Activated T-cell treated with anti-CD3 and anti-CD28 coated beads, Interleukin-2, amount 50 U/mL, for 72 hours (primary cell): ENCODE measurements around the gene GRID1. TPM values are rescaled to one million over a fixed set of nuclear protein-coding genes. Genes with fewer than 3 reads are reported as not detected.
A peak's percentile ranks its signal among the peaks of the same experiment; 100 is the strongest.

Source experiments
- ATAC-seq, 2 donors: fragments of 150-1000 bp; cut with Tn5 transposase; replicated peaks in 1 of 2; 2 replicates each; pipeline ENCODE4 v1.10.0; 2021; ENCODE audit warnings: moderate library complexity in 2 of 2, mild to moderate bottlenecking in 1 of 2
- DNase-seq, 2 donors: peaks; one replicate each; pipeline ENCODE4 v3.0.0; 2021 to 2022; ENCODE audit warnings: mixed read lengths in 1 of 2
- H3K27ac Mint-ChIP-seq: one replicate; pipeline ENCODE4 v1.8.0; 2022; ENCODE audit warnings: mild to moderate bottlenecking, moderate library complexity, mixed read lengths
- H3K27me3 Mint-ChIP-seq: one replicate; pipeline ENCODE4 v1.8.0; 2022; ENCODE audit warnings: low read depth, mixed read lengths
- H3K36me3 Mint-ChIP-seq, 2 donors: one replicate each; pipeline ENCODE4 v1.8.0; 2022; ENCODE audit warnings: mixed read lengths in 2 of 2, mild to moderate bottlenecking in 1 of 2; ENCODE audit not compliant: insufficient read depth in 2 of 2
- H3K4me1 Mint-ChIP-seq: one replicate; pipeline ENCODE4 v1.8.0; 2022; ENCODE audit warnings: low read depth, mixed read lengths
- H3K4me3 Mint-ChIP-seq, 2 donors: one replicate each; pipeline ENCODE4 v1.8.0; 2022; ENCODE audit warnings: mild to moderate bottlenecking in 2 of 2, mixed read lengths in 2 of 2, moderate library complexity in 2 of 2
- H3K9me3 Mint-ChIP-seq, 2 donors: one replicate each; pipeline ENCODE4 v1.8.0; 2022; ENCODE audit warnings: mixed read lengths in 2 of 2
- total RNA-seq, 2 donors: library from RNA; stranded (reverse); gene quantifications; one replicate each; pipeline ENCODE4 v1.2.3, GENCODE V29; 2022

GRID1 gene
- total RNA-seq, 2 donors from 2014 or later: not detected

DNA sequence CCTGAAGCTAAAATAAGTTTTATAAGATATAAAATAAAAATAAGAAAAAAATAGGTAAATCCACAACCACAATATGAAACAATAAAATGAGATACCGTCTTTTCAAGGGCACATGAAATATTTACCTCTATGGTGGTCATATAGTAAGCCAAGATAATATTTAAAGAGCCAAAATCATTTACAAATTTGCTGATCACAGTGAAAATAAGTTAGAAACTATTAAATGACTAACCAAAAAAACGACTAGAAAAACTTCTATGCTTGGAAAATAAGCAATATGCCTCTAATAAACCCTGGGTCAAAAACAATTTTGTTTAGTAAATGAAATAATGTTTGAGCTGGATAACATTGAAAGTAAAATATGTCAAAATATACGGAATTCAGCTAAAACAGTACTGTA lies 535.2 kb downstream of the GRID1 start:
- Mint-ChIP-seq H3K36me3 (no peaks in the 10 kb centered on the region), H3K27me3 (peaks cover 11% of the 10 kb centered on the region), H3K9me3 (peaks cover 8 to 10% of the 10 kb centered on the region in 2 donors), H3K27ac (no peak overlapping the region), H3K4me3 (no peak overlapping the region), H3K4me1 (no peaks in the 10 kb centered on the region)
- ATAC-seq (no peak), DNase-seq (no peak)

DNA sequence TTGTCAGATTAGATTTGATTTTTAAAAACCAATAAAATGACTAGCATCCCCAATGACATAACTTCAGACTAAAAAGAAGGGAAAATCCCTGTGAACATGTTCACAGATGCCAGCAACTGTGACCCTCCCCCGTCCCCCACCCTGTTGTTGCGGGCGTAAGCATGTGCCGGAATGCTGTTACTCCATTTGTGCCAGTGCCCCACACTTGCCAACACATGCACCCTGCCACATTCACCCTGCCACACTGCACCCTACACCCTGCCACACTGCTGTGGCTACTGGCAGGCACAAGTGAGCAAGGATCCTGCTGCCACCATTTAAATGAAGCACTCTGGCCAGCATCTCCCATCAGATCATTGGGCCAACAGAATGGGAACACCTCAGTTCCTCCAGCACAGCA lies 540.2 kb downstream of the GRID1 start:
- peaks cover 11% of the 10 kb centered on the region for H3K27me3 Mint-ChIP-seq
- no peaks in the 10 kb centered on the region for H3K36me3 Mint-ChIP-seq
- H3K4me1 Mint-ChIP-seq: no peaks in the 10 kb centered on the region
- DNase-seq (no peak), ATAC-seq (no peak)
- peaks cover 2 to 7% of the 10 kb centered on the region in 2 donors for H3K9me3 Mint-ChIP-seq
- no peak overlapping the region for H3K27ac Mint-ChIP-seq
- no peak overlapping the region for H3K4me3 Mint-ChIP-seq

DNA sequence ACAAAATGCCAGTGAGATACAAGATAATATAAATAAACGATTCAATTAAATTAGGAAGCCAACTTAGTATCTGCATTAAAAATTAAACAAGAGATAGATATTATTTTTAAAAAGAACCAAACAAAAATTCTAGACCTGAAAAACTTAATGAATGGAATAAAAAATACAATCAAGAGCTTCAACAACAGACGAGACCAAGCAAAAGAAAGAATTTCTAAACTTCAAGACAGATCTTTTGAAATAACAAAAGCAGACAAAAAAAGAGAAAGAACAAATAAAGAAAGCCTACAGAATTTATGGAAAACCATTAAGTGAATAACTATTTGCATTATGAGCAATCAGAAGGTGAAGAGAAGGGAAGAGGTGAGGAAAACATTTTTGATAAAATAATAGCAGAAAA lies 555.2 kb downstream of the GRID1 start:
- no peak overlapping the region for H3K27ac Mint-ChIP-seq
- H3K4me1 Mint-ChIP-seq: no peaks in the 10 kb centered on the region
- H3K36me3 Mint-ChIP-seq: peaks cover 3 to 7% of the 10 kb centered on the region in 2 donors
- H3K27me3 Mint-ChIP-seq: no peaks in the 10 kb centered on the region
- DNase-seq (no peak), ATAC-seq (no peak)
- H3K4me3 Mint-ChIP-seq: no peak overlapping the region
- peaks cover 8 to 22% of the 10 kb centered on the region in 2 donors for H3K9me3 Mint-ChIP-seq

DNA sequence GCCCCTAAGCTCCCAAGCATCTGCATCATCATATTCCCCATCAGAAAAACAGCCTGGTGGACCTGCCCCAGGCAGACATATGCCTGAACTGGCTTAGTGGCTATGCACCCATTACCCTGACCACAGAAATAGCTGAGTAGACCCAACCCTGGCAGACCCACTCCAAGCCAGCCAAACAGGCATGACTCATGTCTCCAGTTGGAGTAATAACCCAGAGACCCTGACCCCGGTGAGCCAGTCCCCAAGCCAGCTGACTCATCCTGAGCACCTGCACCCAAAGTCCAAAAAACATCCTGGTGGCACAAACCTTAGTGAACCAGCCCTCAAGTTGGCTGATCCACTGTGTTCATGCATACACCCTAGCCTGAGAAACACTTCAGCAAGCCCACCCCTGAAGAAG lies 555.9 kb downstream of the GRID1 start:
- DNase-seq (no peak), ATAC-seq (no peak)
- Mint-ChIP-seq H3K36me3 (peaks cover 3 to 7% of the 10 kb centered on the region in 2 donors), H3K27me3 (no peaks in the 10 kb centered on the region), H3K27ac (no peak overlapping the region), H3K4me1 (no peaks in the 10 kb centered on the region), H3K9me3 (peaks cover 8 to 22% of the 10 kb centered on the region in 2 donors), H3K4me3 (no peak overlapping the region)

DNA sequence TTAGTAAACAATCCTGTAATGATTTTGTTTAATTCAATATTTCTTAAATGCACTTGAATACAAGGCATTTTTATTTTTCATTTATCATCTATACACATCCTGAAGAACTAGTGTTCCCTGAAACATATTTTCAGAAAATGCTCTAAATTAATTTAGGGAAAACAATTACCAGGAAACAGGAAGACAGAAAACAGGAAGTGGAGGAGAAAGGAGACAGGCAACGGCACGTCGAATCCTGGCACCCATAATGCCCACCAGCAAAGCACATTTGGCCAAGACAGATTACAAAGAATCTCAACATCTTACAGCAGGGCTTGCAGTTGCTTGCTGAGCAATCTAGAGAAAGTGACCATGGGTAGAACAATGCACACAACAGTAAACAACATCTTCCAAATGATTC lies 571.1 kb downstream of the GRID1 start:
- Mint-ChIP-seq H3K4me1 (no peaks in the 10 kb centered on the region), H3K9me3 (no peaks in the 10 kb centered on the region), H3K27ac (no peak overlapping the region), H3K4me3 (no peak overlapping the region), H3K27me3 (peaks cover 16% of the 10 kb centered on the region), H3K36me3 (no peaks in the 10 kb centered on the region)
- DNase-seq: no peak
- ATAC-seq: no peak

DNA sequence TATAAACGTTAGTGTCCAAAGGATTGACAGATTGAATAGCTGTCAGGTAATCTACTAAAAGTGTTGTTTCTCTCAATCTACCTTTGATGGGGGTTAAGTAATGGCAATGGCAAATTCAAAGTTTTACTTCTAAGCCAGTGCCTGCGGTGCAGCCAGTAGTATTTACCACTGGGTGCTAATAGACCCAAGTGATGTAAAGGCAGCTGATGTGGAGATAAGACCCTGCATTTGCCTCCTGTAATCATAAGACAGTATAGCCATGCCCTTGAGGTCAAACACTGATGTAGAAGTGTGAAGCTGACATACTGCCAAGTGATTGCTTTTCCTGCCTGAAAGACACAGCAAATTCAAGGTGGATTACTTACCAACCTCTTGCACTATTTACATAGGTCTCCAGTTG lies 572.0 kb downstream of the GRID1 start:
- DNase-seq (no peak), ATAC-seq (no peak)
- Mint-ChIP-seq H3K27me3 (peaks cover 13% of the 10 kb centered on the region), H3K4me1 (no peaks in the 10 kb centered on the region), H3K27ac (no peak overlapping the region), H3K36me3 (no peaks in the 10 kb centered on the region), H3K4me3 (no peak overlapping the region), H3K9me3 (no peaks in the 10 kb centered on the region)

DNA sequence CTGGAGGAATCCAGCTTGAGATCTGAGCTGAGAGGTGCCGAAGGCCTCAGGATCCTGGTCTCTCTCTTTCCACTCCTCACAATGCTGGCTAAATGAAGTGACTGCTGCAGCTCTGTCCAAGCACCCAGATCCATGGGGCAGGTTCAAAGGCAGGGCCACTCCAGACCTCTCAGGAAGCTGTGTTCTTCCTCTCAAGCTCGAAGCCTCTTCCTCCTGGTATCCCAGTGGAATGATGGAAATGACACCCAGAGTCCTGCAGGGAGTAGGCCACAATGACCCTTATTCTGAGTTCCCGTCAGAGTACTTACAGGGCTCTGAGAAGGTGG lies 574.1 kb downstream of the GRID1 start:
- ATAC-seq: no peak
- no peaks in the 10 kb centered on the region for H3K4me1 Mint-ChIP-seq
- DNase-seq: no peak
- H3K27ac Mint-ChIP-seq: no peak overlapping the region
- peaks cover 7% of the 10 kb centered on the region for H3K27me3 Mint-ChIP-seq
- no peaks in the 10 kb centered on the region for H3K36me3 Mint-ChIP-seq
- no peak overlapping the region for H3K4me3 Mint-ChIP-seq
- H3K9me3 Mint-ChIP-seq: no peaks in the 10 kb centered on the region

DNA sequence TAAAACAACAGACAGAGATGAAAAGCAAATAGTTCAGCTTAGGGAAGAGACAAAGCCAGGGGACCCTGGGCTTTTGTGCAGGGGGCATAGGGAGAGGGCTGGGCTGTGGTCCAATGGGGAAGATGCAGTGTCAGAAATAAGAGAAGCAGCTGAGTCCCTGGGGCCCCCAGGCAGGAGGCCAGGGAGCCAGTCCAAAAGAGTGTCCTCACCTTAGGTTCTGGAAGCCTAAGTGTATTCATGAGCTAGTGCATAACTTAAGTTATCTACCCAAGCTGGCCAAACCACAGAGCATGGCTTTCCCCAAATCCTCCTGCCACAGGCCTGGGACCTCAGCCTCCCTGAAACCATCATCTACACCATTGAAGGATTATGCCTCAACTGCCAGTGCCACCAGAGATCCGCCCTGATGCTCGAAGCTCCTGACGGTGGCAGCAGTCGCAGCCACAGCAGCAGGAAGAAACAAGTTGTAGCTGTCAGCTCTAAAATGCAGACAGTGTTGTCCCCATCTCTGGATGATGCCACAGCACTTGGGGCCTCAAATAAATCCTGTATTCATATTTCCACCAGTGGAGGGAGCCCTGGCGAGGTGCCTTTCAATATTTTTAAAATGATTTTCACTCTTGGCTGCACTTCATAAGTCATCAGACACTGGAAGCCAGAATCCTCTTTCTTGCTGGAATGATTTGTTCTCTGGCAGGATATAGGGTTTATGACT lies 574.6 kb downstream of the GRID1 start:
- no peaks in the 10 kb centered on the region for H3K9me3 Mint-ChIP-seq
- ATAC-seq: no peak
- no peak overlapping the region for H3K27ac Mint-ChIP-seq
- no peaks in the 10 kb centered on the region for H3K36me3 Mint-ChIP-seq
- peaks cover 7% of the 10 kb centered on the region for H3K27me3 Mint-ChIP-seq
- DNase-seq: no peak
- H3K4me3 Mint-ChIP-seq: no peak overlapping the region
- no peaks in the 10 kb centered on the region for H3K4me1 Mint-ChIP-seq

DNA sequence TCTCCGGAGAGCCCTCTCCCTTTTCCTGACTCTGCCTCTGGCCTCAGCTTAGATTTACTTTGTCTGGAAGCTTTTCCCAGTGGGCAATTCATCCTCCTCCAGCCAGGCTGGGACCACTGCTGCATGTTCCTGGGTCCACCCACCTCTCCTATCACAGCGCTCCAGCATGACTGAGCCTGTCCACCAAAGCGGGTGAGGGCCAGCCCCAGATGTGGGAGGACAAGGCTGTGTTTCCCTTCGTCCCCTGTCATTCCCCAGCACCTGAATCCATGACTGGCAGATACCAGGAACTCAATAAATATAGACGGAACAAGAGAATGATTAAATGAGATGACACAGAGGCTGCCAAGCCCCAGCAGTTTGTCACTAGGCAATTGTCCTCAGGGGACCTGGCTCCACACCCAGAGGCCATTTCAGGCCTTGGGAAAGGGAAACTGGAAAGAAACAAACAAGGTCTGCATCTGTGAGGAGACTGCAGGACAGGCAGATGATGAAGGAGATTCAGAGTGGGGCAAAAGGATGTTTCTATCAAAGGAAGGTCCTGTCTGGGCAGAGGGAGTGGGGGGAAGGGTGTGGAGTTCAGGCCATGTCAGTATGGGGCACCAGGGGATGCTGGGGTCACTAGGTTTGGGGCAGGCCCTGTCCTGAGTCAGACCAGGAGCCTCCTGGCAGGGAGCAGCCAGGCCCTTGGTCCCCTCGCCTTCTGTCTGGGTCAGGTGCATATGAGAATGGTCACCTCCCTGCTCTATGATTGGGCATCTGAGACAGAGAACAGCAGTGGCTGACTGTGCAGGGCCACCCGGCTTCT lies 576.4 kb downstream of the GRID1 start:
- Mint-ChIP-seq H3K27me3 (no peaks in the 10 kb centered on the region), H3K4me1 (no peaks in the 10 kb centered on the region), H3K4me3 (no peak overlapping the region), H3K36me3 (no peaks in the 10 kb centered on the region), H3K9me3 (no peaks in the 10 kb centered on the region), H3K27ac (no peak overlapping the region)
- DNase-seq (no peak), ATAC-seq (no peak)

DNA sequence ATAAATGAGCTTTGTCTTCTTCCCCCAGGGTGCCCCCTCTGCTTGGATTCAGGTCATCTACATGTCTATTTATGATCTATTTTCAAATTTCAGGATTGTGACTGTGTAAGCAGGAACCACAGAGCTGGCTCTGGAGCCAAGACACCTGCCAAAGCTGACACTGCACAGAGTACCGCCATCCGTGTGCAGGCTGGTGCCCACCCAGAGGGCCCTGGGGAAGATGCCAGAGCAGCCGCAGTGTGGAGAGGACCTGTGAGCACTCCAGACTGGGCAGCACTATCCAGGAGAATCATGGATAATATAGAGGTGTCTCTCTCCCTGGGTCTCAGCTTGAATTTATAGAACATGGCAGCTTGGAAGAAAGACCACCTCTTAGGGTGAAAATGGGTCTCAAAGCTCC lies 577.5 kb downstream of the GRID1 start:
- Mint-ChIP-seq H3K27me3 (no peaks in the 10 kb centered on the region), H3K9me3 (no peaks in the 10 kb centered on the region), H3K4me3 (no peak overlapping the region), H3K27ac (no peak overlapping the region), H3K4me1 (no peaks in the 10 kb centered on the region), H3K36me3 (no peaks in the 10 kb centered on the region)
- no peak for ATAC-seq
- DNase-seq: no peak

DNA sequence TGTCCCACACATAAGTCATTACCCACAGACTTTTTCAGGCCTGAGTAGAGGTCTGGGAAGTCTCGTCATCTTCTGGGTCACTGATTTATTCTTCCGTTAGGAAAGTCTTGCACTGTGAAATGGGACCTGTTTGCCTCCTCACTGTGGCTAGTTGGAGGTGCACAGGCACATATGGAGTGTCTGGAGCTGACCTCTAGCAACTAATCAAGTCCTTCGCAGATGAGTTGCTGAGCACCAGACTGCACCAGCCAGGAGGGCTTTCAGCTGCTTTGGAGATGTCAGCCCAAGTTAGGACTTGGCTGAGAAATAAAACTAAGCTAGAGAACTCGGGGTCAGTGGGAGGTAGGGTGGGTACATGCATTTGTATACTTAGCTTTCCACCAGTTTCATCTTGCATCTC lies 578.0 kb downstream of the GRID1 start:
- Mint-ChIP-seq H3K36me3 (no peaks in the 10 kb centered on the region), H3K27me3 (no peaks in the 10 kb centered on the region), H3K4me1 (no peaks in the 10 kb centered on the region), H3K9me3 (no peaks in the 10 kb centered on the region), H3K27ac (no peak overlapping the region), H3K4me3 (no peak overlapping the region)
- no peak for DNase-seq
- ATAC-seq: no peak

DNA sequence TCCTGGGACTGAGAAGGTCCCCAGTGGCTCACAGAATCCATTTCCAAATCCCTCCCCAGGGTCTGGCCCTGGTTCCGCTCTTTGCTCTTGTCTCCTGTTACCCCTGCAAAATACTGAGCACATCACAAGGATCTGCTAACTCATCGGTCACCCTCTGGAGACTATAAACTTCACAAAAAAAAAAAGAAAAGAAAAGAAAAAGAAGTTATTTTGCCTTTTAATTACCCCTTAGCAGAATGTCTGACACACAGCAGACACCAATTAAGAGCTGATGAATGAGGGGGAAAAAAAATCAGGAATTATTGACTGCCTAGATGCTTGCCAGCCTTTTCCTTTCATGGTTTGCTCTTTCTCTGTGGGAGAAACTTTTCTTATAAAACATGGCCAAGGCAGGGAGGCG lies 578.7 kb downstream of the GRID1 start:
- H3K4me3 Mint-ChIP-seq: no peak overlapping the region
- H3K27me3 Mint-ChIP-seq: no peaks in the 10 kb centered on the region
- DNase-seq: no peak
- no peaks in the 10 kb centered on the region for H3K4me1 Mint-ChIP-seq
- H3K9me3 Mint-ChIP-seq: no peaks in the 10 kb centered on the region
- ATAC-seq: no peak
- no peak overlapping the region for H3K27ac Mint-ChIP-seq
- no peaks in the 10 kb centered on the region for H3K36me3 Mint-ChIP-seq

DNA sequence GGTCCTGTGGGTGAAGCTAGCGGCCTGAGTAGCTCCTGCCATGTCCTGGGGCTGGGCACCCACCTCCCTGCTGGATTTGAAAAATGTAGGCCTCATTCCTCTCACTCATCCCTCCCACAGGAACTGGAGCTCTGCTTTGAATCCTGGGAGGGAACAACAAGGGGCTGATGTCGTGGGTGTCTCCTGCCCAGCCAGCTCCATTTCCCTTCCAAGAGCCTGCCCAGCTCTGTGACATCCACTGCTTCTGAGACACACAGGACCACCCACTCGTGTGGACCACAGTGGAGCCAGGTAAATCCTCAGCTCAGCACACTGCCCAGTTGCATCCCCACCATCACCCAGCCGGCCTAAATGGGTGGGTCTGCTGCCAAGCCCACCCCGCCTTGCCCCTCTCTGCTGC lies 579.2 kb downstream of the GRID1 start:
- no peak overlapping the region for H3K27ac Mint-ChIP-seq
- no peak overlapping the region for H3K4me3 Mint-ChIP-seq
- ATAC-seq (no peak), DNase-seq (no peak)
- no peaks in the 10 kb centered on the region for H3K36me3 Mint-ChIP-seq
- H3K9me3 Mint-ChIP-seq: no peaks in the 10 kb centered on the region
- no peaks in the 10 kb centered on the region for H3K27me3 Mint-ChIP-seq
- no peaks in the 10 kb centered on the region for H3K4me1 Mint-ChIP-seq

DNA sequence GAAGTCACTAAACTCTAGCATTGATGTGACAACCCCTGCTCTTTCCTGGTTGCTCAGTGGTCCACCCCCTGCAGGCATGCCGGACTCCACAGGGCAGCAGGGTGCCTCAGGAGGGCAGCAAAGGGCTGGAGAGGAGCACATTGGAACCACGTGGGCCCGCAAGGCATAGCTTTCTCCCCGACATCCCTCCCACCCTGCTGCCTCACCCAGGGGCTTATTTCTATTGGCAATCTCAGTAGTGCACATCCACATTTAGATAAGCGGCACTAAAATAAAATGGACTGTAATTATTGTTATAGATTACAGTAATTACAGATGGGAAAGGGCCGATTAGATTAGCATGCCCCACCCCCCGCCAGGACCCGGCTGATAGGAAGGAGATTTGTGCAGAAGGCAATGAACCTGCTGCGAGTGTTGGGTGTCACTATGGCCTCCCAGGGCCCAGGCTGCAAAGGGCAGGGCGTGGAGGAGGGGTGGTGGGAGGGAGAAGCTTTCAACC lies 580.1 kb downstream of the GRID1 start:
- Mint-ChIP-seq H3K27ac (no peak overlapping the region), H3K4me3 (no peak overlapping the region), H3K4me1 (no peaks in the 10 kb centered on the region), H3K9me3 (no peaks in the 10 kb centered on the region), H3K36me3 (no peaks in the 10 kb centered on the region), H3K27me3 (no peaks in the 10 kb centered on the region)
- peak in 1 of 2 donors; percentile 8 for DNase-seq
- no peak for ATAC-seq
